HG03103 (cell line): ENCODE data around the gene ATG12.
"Not testable (repeated sequence)": the region's sequence is repeated elsewhere in the genome, so short reads cannot be mapped to it uniquely, and the experiment has no call there.

Experiments used
- ATAC-seq: cut with Tn5 transposase; IDR thresholded peaks from one replicate; pipeline ENCODE4 v1.9.1; 2021; ENCODE audit warnings: low read depth; ENCODE audit not compliant: unreplicated experiment

Gene ATG12

DNA sequence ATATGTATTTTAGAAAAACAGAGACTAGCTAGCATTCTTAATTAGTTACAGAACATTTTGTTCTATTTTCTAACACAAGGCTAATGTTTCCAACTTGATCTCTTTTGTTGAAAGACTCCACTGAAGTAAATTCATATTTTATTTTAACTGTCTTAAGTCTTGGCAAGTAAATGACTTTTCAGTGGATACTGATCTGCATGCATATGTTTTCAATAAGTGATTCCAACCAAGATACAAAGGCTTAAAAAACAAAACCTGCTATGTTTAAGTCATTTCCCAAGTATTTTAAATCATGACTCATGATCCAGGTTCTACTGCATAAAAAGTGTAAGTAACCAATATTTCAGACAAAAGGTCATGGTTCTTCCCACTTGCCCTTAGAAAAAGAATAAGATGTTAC lies 30.6 kb downstream of the ATG12 start:
- ATAC-seq: no peak

DNA sequence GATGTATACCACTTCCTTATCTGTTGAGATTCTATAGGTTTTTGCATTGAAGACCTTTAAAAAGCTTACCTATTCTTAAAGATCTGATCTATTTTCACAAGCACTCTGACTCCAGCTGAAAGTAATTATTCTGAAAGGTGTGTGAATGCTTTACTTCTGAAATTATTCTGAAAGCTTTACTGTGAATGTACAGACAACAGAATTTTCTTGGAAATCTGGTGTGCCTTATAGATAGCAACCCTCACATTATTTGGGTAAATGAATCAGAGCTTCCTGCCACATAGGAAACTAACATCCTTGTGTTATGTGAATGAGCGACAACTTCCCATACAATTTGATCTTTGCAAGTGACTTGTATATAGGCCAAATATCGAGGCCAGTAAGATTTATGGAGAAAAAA lies 31.4 kb downstream of the ATG12 start:
- no peak for ATAC-seq

DNA sequence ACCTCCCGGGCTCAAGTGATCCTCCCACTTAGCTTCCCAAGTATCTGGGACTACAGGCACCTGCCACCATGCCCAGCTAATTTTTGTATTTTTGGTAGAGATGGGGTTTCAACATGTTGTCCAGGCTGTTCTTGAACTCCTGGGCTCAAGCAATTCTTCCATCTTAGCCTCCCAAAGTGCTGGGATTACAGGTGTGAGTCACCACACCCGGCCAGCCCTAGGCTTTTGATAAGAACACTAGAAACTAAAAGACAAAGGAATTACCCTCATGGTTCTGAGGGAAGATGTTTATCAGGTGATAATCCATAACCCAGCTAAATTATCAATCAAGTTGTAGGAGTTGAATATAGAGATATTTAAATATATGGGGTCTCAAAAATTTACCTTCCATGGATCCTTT lies 33.3 kb downstream of the ATG12 start:
- not testable (repeated sequence) for ATAC-seq

DNA sequence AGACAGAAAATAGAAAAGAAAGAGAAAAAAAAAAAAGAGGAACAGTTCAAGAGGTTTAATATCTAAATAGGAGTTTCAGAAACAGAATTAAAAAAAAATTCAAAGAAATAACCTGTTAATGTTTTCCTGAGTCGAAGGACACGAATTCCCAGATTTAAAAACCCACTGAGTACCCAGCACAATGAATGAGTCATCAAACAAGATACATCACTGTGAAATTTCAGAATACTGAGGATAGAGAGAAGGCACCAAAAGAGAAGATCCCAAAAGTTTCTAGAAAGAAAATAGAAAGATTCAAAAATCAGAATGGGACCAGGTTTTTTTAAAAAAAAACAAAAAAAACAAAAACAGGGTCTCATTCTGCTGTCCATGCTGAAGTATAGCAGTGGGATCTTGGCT lies 33.7 kb downstream of the ATG12 start:
- no peak for ATAC-seq

DNA sequence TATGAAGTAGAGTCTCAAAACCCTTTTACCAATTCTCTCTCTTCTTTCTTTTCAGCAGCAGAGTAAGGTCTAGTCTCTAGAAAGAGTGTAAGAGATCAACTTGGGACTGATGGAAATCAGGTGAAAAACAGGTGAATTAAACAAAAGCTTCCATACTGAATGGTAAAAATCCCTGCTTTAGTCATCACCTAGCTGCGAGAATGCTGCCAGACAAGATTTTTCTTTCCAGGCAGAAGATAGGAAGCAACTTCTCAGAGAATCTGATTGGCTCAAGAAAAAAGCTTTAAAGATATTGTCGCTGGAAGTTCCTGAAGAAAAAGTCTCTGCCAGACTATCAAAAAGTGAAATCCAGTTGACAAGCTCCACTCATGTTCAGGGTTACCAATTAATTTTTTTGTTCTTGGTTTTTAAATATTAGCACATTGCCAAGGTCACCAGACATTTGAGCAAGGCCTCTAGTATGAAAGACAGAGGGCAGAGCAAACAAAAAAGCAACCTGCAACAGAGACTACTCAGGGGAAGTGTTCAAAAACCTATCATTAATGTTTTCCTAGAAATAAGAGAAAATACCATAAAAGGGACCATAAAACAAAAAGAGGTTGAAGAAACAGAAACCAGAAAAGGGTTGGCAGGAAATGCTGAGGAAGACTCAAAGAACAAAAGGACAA lies 34.2 kb downstream of the ATG12 start:
- no peak for ATAC-seq

DNA sequence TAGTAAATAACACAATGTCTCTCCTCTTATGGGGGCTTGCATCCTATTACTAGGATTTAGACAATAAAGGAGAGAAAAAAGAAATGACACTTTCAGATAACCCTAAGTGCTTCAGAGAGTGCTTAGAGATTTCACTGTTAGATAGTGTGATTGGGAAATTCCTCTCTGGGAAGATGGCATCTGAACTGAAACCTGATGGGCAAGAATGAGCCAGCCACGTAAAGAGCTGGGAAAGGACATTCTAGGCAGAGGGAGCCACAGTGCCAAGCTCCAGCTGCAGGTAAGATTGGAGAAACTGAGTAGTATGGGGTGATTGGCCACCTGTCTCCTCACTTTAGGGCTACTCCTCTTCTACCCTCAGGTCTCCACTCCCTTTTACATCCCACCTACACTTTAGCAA lies 39.4 kb downstream of the ATG12 start:
- no peak for ATAC-seq

DNA sequence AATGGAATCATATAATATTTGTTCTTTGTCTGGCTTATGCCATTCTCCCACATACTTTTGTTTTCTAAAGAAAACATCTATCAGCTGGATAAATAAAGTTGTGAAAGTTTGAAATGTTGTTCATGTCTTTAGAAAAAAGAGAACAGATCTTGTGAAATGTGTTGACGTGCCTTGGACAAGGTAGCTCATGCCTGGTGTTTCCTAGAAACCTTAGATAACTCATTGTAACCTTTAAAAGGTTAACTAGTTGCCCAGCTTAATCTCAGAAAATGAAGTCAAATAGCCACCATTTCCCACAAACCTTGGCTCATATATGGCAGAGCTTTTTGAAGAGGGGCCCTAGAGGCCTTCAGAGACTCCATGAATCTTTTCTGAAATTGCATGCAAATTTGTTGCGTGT lies 40.2 kb downstream of the ATG12 start:
- no peak for ATAC-seq

DNA sequence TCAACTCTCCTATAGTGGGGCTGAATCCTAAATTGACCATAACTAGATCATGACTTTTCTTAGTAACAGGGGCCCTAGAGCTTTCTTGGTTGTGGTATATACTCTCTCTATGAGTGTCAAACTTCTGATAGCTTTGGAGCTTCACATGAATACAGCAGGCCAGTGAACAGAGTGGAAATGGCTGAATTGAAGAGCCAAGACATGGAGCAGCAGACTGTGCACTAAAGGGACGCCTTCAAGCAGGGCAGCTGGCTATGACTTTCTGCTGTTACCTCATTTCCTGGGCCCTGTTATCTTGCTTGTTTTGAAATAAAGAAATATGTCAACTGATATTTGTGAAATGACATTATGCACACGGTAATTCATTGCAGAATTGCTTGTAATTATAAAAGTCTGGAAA lies 41.3 kb downstream of the ATG12 start:
- ATAC-seq: no peak

DNA sequence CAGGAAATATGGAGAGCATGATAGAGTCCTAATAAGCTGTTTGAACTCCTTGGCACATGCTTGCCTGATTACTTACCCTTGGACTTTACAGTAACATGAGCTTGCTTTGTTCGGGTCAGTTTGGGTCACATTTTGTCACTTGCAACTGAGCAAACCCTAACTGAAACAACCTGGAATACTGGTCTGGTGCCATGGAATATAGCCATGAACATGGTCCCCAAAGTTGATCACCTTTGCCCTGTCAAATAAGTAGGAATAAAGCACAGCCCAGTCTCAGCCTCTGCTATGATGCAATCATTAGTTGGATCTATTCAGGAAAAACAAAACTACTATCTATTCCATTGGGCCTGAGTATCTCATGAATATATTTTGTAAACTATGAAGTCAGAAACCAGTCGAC lies 43.1 kb downstream of the ATG12 start:
- no peak for ATAC-seq

DNA sequence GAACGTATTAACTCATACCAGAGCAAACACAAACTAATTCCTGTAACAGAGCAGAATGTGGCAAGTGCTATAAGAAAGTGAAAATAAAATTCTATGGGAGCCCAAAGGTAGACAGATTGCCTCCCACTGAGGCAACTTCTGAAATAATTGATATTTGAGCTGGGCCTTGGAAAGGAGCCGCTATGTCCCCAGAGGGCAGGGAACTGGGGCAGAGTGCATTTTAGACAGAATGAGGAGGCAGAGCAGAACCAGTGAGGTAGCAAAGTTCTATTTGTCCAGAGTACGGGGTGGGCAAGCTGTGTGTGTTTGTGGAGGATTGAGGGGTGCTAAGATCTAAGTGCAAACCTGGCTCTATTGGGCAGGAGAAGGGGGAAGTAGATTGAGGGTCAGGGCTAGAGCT lies 44.7 kb downstream of the ATG12 start:
- ATAC-seq: no peak

DNA sequence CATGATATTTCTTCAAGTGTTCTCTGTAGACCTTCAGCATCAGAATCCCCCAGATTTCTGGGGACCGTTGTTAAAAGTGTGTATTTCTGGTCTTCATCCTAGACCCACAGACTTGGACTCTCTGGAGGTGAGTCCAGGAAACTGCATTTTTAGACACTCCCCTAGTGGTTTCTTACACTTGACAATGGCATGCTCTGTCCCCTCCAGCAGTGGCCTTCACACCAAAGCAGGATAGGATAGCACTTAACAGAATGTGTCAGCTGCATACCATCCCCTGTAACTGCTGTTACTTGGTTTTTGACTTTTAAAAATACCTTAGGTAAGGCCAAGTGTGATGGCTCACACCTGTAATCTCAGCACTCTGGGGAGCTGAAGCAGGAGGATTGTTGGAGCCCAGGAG lies 45.7 kb downstream of the ATG12 start:
- no peak for ATAC-seq

DNA sequence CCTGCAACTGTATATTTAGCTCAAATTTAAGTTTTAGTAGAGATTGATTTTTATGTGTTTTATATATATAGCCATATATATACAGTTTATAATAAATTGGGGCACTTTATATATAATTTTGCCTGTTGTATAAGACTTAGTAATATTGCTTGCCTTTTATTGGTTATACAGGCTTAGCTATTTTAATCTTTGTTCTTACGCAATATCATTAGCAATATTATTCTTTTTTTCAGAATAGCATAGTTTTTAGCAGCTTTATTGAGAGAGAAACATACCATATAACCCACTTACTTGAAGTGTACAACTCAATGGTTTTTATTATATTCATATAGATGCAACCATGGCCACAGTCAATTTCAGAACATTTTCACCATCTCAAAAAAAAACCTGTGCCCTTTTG lies 52.9 kb downstream of the ATG12 start:
- no peak for ATAC-seq

DNA sequence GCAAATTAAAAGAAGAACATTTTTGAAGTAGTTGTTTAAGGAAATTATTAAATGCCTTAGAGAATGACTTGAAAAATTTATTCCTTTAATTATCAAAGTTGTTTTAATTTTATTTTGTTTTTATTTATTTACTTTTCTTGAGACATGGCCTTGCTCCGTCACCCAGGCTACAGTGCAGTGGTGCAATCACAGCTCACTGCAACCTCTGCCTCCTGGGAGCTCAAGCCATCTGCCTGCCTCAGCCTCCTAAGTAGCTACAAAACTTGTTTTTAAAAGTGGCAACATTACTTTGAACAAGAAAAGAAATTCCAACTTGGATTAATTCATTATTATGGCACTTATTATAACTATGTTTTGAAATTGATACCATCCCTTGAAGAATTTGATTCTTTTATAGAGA lies 53.9 kb downstream of the ATG12 start:
- no peak for ATAC-seq

DNA sequence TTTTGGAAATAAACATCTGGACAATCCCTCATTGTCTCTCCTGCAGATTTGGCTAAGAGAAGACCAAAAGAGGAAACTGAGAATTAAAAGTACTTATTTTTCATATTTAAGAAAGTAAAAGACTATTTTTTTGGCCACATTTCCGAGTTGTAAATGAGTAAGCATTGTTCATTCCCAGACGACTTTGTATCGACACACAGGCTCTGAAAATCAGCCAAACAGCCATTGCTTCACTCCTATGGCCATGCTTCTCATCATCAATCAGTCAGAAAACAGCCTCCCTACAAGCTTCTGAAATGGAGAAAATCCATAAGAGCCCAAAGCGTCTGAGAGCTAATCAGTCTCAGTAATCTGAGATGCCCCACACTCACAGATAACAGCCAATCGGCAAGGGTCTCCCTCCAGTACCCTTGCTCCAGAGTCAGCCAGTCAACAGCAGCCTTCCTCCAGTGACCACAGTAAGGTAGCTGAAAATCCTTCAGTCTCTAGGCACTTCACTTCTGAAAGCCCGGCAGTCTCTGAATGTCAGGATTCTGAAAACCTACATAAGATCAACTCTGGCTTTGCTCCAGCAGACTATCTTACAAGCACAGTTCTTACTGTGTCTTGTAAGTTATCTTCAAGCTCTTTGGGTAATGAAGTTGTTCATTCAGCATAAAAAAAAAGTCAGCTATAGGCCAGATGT lies 55.8 kb downstream of the ATG12 start:
- ATAC-seq: no peak

DNA sequence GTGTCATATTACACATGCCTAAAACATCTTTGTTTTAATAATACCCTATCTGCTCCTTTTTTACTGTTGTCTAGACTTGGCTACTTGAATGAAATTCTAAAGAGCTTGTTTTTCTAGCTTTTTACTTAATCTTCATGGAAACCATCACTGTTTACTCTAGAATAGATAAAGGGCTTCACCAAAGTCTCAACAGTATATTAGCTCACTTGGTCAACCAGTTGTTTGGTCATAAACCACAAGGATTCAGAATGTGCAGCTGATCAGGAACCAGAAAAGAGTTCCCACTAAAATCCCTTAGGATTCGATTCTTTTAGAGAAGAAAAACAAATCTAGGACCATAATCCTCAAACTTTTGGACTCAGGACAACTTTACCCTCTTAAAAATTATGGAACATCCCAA lies 62.9 kb downstream of the ATG12 start:
- ATAC-seq: no peak
